HepG2 (cell line): ENCODE data around the gene TUBA8. TPM values are rescaled to one million over a fixed set of nuclear protein-coding genes. Genes with fewer than 3 reads are reported as not detected.

Experiments used
- ATAC-seq: fragments of 200-7000 bp; cut with Tn5 transposase; 3 replicates; pipeline ENCODE4 v1.9.1; 2020; ENCODE audit warnings: mild to moderate bottlenecking, moderate library complexity
- BruUV-seq: library from RNA; stranded (reverse); fragments of 400-500 nt; replicated peaks from 2 replicates; lab custom pipeline; 2021; lab: Mats Ljungman, UMichigan
- CTCF ChIA-PET: fragments of 300-600 bp; formaldehyde crosslinking; extraction: SDS; loops from one replicate; lab custom pipeline; 2021; ENCODE audit warnings: low total read pairs, inconsistent platforms, low intra/inter-chr PET ratio; lab: Yijun Ruan, JAX
- POLR2A ChIA-PET: fragments of 350-600 bp; sonication (Branson Sonifier 250); formaldehyde crosslinking; loops from one replicate; lab custom pipeline; 2020; ENCODE audit warnings: antibody characterized with exemption, inconsistent platforms; lab: Yijun Ruan, JAX
- DNase-seq: peaks from one replicate; pipeline ENCODE4 v3.0.0-alpha.2; 2015; ENCODE audit warnings: low spot score
- FAIRE-seq: peaks from 3 replicates; lab custom pipeline; 2011; peaks lifted over from hg19 to GRCh38; lab: Jason Lieb, UNC
- H2AFZ ChIP-seq: one replicate; pipeline ENCODE4 v1.6.1; 2011; ENCODE audit warnings: low read length, inconsistent platforms
- H3K27ac ChIP-seq: fragments of 300-600 bp; 3 replicates; pipeline ENCODE4 v1.8.0; 2011; ENCODE audit warnings: mixed run types, mild to moderate bottlenecking, mixed read lengths, low read length, inconsistent platforms; ENCODE audit not compliant: insufficient read depth; ENCODE audit errors: extremely low read length
- H3K27me3 ChIP-seq, 2 experiments: fragments of 200-600 bp in 1 of 2; 2 replicates in 1 of 2; 3 replicates in 1 of 2; pipeline versions ENCODE4 v1.6.0 to v1.8.0; 2011; ENCODE audit warnings: low read length in 2 of 2, mild to moderate bottlenecking in 2 of 2, moderate library complexity in 2 of 2, inconsistent platforms in 1 of 2; ENCODE audit not compliant: insufficient read depth in 2 of 2, control insufficient read depth in 1 of 2
- H3K36me3 ChIP-seq, 2 experiments: fragments of 200-600 bp in 1 of 2; replicated peaks in 1 of 2; 2 replicates in 1 of 2; 3 replicates in 1 of 2; pipeline versions ENCODE4 v1.5.1 to v1.8.0; 2011; ENCODE audit warnings: low read length in 2 of 2, inconsistent platforms in 1 of 2; ENCODE audit not compliant: insufficient read depth in 2 of 2, control insufficient read depth in 1 of 2
- H3K4me1 ChIP-seq: 2 replicates; pipeline ENCODE4 v1.5.1; 2012; ENCODE audit warnings: low read length, inconsistent platforms; ENCODE audit not compliant: insufficient read depth
- H3K4me2 ChIP-seq: 2 replicates; pipeline ENCODE4 v1.6.0; 2011; ENCODE audit warnings: low read depth, low read length, inconsistent platforms
- H3K4me3 ChIP-seq, 3 experiments: fragments of 200-600 bp in 1 of 3; sonication (generic), shearing (Covaris generic) in 1 of 3; replicated peaks in 1 of 3; 2 replicates each; pipeline ENCODE4 v1.5.1; 2011 to 2016; ENCODE audit warnings: low read length in 3 of 3, inconsistent platforms in 2 of 3, low read depth in 2 of 3, mild to moderate bottlenecking in 2 of 3, control low read depth in 1 of 3, mixed read lengths in 1 of 3; ENCODE audit not compliant: insufficient read depth in 1 of 3
- H3K79me2 ChIP-seq: one replicate; pipeline ENCODE4 v1.6.1; 2011; ENCODE audit warnings: low read length, inconsistent platforms; ENCODE audit not compliant: insufficient read depth
- H3K9ac ChIP-seq: 2 replicates; pipeline ENCODE4 v1.6.0; 2011; ENCODE audit warnings: mild to moderate bottlenecking, low read depth, low read length, inconsistent platforms; ENCODE audit not compliant: insufficient read depth
- H3K9me3 ChIP-seq: 2 replicates; pipeline ENCODE4 v1.5.1; 2012; ENCODE audit warnings: mild to moderate bottlenecking, low read length
- H4K20me1 ChIP-seq: 2 replicates; pipeline ENCODE4 v1.6.0; 2011; ENCODE audit warnings: inconsistent platforms, mild to moderate bottlenecking, low read length, moderate library complexity; ENCODE audit not compliant: insufficient read depth
- ARID2 ChIP-seq: sonication (generic); formaldehyde crosslinking; IDR thresholded peaks from 2 replicates; pipeline ENCODE4 v1.8.1; 2022; ENCODE audit warnings: mild to moderate bottlenecking, missing genetic modification reagents, borderline replicate concordance
- JDP2 ChIP-seq: sonication (generic); formaldehyde crosslinking; IDR thresholded peaks from 2 replicates; pipeline ENCODE4 v1.8.1; 2022; ENCODE audit warnings: missing genetic modification reagents, borderline replicate concordance
- KDM6A ChIP-seq: IDR thresholded peaks from 2 replicates; pipeline ENCODE4 v1.6.1; 2016; ENCODE audit warnings: low read depth
- PRPF4 ChIP-seq: fragments of 200-400 bp; formaldehyde crosslinking; IDR thresholded peaks from 2 replicates; pipeline ENCODE4 v1.6.1; 2016; ENCODE audit warnings: low read length, low read depth; ENCODE audit not compliant: poor library complexity, severe bottlenecking
- RNF219 ChIP-seq: sonication (generic); formaldehyde crosslinking; IDR thresholded peaks from 2 replicates; pipeline ENCODE4 v1.5.0; 2020; ENCODE audit warnings: mild to moderate bottlenecking, missing genetic modification reagents
- TFAP4 ChIP-seq: sonication (generic); IDR thresholded peaks from 2 replicates; pipeline ENCODE4 v1.6.1; 2016; ENCODE audit warnings: low read depth, borderline replicate concordance
- TGIF2 ChIP-seq: IDR thresholded peaks from 2 replicates; pipeline ENCODE4 v1.6.1; 2016; ENCODE audit warnings: control low read depth, missing compliant biosample characterization
- ZNF263 ChIP-seq: sonication (generic); formaldehyde crosslinking; IDR thresholded peaks from 2 replicates; pipeline ENCODE4 v1.4.0; 2020; ENCODE audit warnings: missing genetic modification reagents
- ZNF264 ChIP-seq: sonication (generic); formaldehyde crosslinking; IDR thresholded peaks from 2 replicates; pipeline ENCODE4 v1.4.0; 2020; ENCODE audit warnings: missing genetic modification reagents
- ZNF616 ChIP-seq: sonication (generic); formaldehyde crosslinking; IDR thresholded peaks from 2 replicates; pipeline ENCODE4 v1.5.0; 2020; ENCODE audit warnings: low read depth, mild to moderate bottlenecking, missing genetic modification reagents
- ZSCAN29 ChIP-seq: sonication (generic); formaldehyde crosslinking; conservative IDR thresholded peaks from 2 replicates; pipeline ENCODE4 v1.4.0; 2020; ENCODE audit warnings: mild to moderate bottlenecking, missing genetic modification reagents
- WGBS: methylation state at CpG from one replicate; pipeline ENCODE4 v1.1.6; 2017; ENCODE audit warnings: low lambda C conversion rate; 5-methylcytosine and 5-hydroxymethylcytosine counted together
- in situ Hi-C: cut with HindIII; loops from 2 replicates; pipeline ENCODE4 v1.10.0; 2017; ENCODE audit warnings: low pct_unique_long_range_greater_than_20kb; ENCODE audit not compliant: extremely low pct_ligation_motif_present
- intact Hi-C: fragments of 100-400 bp; cut with micrococcal nuclease; formaldehyde crosslinking; loops from one replicate; pipeline ENCODE4 v1.10.0; 2022; ENCODE audit not compliant: unreplicated experiment
- polyA plus RNA-seq, 8 experiments: library from polyadenylated mRNA; depleted of rRNA in 3 of 8; stranded (reverse) in 7 of 8; unstranded in 1 of 8; fragments of >200 nt; fragmentation: Illumina TruSeq in 4 of 8; extraction: Trizol in 4 of 8; gene quantifications; 2 replicates each; pipeline versions ENCODE4 v1.2.1 to v1.2.3, GENCODE V29; 2011 to 2016; ENCODE audit warnings: low read depth in 4 of 8, missing spikeins in 1 of 8, mixed read lengths in 1 of 8; ENCODE audit not compliant: insufficient read depth in 1 of 8
- total RNA-seq, 5 experiments: library from RNA; depleted of rRNA; stranded (reverse); fragments of >200 nt; fragmentation: Illumina TruSeq; extraction: Trizol; gene quantifications; 2 replicates each; pipeline ENCODE4 v1.2.3, GENCODE V29; 2016; ENCODE audit warnings: low read depth in 1 of 5
- TF ChIP-seq, protein P1 (sequence below): sonication (generic); formaldehyde crosslinking; IDR thresholded peaks from 2 replicates; pipeline ENCODE4 v1.5.0; 2020; ENCODE audit warnings: missing genetic modification reagents, mild to moderate bottlenecking, borderline replicate concordance
- TF ChIP-seq, protein P2 (sequence below): sonication (generic); formaldehyde crosslinking; IDR thresholded peaks from 2 replicates; pipeline ENCODE4 v1.5.0; 2020; ENCODE audit warnings: mild to moderate bottlenecking, missing genetic modification reagents
- TF ChIP-seq, protein P3 (sequence below): sonication (generic); formaldehyde crosslinking; IDR thresholded peaks from 2 replicates; pipeline ENCODE4 v1.4.0; 2020; ENCODE audit warnings: missing genetic modification reagents, low read depth, mild to moderate bottlenecking, borderline replicate concordance

The TUBA8 gene
- total and polyA plus RNA-seq, 2 of the 13 experiments (the other 11 are each of a cell fraction or from before 2014, with no cell fraction given), result 0.35 to 0.69 TPM

GRCh38 chr22:18147791-18148190 lies 37.2 kb downstream of the TUBA8 start (continued):
- TF ChIP-seq, protein P1, sequence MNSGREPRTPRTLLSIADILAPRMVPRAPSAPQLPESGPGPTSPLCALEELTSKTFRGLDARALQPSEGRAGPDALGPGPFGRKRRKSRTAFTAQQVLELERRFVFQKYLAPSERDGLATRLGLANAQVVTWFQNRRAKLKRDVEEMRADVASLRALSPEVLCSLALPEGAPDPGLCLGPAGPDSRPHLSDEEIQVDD (CRISPR knock-in tag), result 0 out of 2 replicates have a peak, but pooled peaks have one; percentile 46
- TF ChIP-seq ZNF263 (CRISPR knock-in tag), result no peak
- TF ChIP-seq, protein P2, sequence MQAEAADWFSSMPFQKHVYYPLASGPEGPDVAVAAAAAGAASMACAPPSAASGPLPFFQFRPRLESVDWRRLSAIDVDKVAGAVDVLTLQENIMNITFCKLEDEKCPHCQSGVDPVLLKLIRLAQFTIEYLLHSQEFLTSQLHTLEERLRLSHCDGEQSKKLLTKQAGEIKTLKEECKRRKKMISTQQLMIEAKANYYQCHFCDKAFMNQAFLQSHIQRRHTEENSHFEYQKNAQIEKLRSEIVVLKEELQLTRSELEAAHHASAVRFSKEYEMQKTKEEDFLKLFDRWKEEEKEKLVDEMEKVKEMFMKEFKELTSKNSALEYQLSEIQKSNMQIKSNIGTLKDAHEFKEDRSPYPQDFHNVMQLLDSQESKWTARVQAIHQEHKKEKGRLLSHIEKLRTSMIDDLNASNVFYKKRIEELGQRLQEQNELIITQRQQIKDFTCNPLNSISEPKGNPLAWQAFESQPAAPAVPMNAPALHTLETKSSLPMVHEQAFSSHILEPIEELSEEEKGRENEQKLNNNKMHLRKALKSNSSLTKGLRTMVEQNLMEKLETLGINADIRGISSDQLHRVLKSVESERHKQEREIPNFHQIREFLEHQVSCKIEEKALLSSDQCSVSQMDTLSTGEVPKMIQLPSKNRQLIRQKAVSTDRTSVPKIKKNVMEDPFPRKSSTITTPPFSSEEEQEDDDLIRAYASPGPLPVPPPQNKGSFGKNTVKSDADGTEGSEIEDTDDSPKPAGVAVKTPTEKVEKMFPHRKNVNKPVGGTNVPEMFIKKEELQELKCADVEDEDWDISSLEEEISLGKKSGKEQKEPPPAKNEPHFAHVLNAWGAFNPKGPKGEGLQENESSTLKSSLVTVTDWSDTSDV (CRISPR knock-in tag), result 0 out of 2 replicates have a peak, but pooled peaks have one; percentile 27
- peak; percentile 48; the same call in 1 of the 2 replicates for TF ChIP-seq ARID2 (CRISPR knock-in tag)
- 0 out of 2 replicates have a peak, but pooled peaks have one; percentile 11 for TF ChIP-seq ZNF616 (CRISPR knock-in tag)

DNA sequence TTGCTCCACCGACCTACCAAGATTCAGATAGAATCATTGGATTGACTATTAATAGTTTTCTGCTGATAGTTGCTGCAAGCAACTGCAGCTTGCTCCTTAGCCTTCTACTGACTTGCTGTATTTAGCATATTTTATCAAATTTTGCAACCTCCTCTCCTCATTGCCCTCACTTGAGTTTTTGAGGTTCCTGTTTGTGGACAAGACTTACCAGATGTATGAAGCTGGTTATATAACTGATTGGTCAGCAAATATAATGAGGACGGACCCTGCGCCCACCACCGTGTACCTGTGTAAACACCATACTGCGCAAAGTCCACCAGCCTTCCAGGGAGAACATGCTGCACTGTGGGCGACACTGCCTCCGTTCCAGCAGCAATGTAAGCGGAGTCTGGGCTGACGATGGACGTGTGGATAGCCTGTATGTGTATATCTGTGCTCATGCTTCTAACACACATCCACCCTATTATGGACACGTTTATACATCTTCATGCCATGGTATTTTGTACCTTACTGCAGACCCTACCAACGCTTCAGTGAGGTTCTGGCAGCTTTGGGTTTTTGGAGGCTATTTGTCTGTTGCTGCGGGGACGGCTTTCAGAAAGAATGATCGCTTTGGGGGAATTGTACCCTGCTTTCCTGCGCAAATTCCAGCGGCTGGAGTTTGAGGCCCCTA lies 37.8 kb downstream of the TUBA8 start:
- no peaks in the 10 kb centered on the region for H3K27me3 ChIP-seq
- ChIA-PET CTCF (no interaction called here), POLR2A (interaction anchor here (1.2 to 3.0 kb wide), 2 partner anchors 33 to 71 kb away, joined by 4 to 19 read pairs; partner anchors contain the start of gene PEX26)
- in situ Hi-C loops, result no loop called here
- H3K27ac ChIP-seq, result peak overlapping the region; percentile 95
- H3K4me2 ChIP-seq, result peak overlapping the region; percentile 93
- DNase-seq (peak; percentile 94), ATAC-seq (peak; percentile 90), FAIRE-seq (peak; percentile 99)
- H3K4me3 ChIP-seq, result peak overlapping the region; percentile 68 to 78 (median 76)
- WGBS, result 3% methylated on average over 15 of the region's 17 CpGs
- no peak overlapping the region for H2AFZ ChIP-seq
- BruUV-seq, result TSS peak; percentile 80
- peaks cover 50% of the 10 kb centered on the region for H3K4me1 ChIP-seq
- no peaks in the 10 kb centered on the region for H3K9me3 ChIP-seq
- no peaks in the 10 kb centered on the region; the same call in 1 of the 2 replicates for H4K20me1 ChIP-seq
- peak overlapping the region; percentile 81 for H3K9ac ChIP-seq
- intact Hi-C loops, result no loop called here
- H3K36me3 ChIP-seq, result no peaks in the 10 kb centered on the region; a peak in 1 of 5 replicates
- H3K79me2 ChIP-seq, result peaks cover 21% of the 10 kb centered on the region
- TF ChIP-seq TGIF2, result peak; percentile 96
- TF ChIP-seq RNF219 (CRISPR knock-in tag), result peak; percentile 91; the same call in 1 of the 2 replicates
- no peak for TF ChIP-seq PRPF4
- peak; percentile 84 for TF ChIP-seq ZNF264 (CRISPR knock-in tag)
- TF ChIP-seq KDM6A, result peak; percentile 96
- TF ChIP-seq, protein P3, sequence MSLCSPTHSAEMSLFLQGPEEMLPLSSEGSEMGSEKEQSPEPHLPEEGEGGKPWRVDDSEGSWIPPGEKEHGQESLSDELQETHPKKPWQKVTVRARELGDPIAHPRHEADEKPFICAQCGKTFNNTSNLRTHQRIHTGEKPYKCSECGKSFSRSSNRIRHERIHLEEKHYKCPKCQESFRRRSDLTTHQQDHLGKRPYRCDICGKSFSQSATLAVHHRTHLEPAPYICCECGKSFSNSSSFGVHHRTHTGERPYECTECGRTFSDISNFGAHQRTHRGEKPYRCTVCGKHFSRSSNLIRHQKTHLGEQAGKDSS (CRISPR knock-in tag), result peak; percentile 90; the same call in 1 of the 2 replicates
- TF ChIP-seq JDP2, result no peak
- TF ChIP-seq ZSCAN29 (CRISPR knock-in tag), result peak; percentile 80; the same call in 1 of the 2 replicates
- TF ChIP-seq TFAP4, result peak; percentile 93
